HG02840 (cell line): ENCODE data around the gene SLC5A6.

Experiments used
- ATAC-seq: cut with Tn5 transposase; IDR thresholded peaks from one replicate; pipeline ENCODE4 v1.9.1; 2021; ENCODE audit warnings: mild to moderate bottlenecking, moderate library complexity, moderate number of reproducible peaks; ENCODE audit not compliant: unreplicated experiment, low FRiP score

Gene SLC5A6

DNA sequence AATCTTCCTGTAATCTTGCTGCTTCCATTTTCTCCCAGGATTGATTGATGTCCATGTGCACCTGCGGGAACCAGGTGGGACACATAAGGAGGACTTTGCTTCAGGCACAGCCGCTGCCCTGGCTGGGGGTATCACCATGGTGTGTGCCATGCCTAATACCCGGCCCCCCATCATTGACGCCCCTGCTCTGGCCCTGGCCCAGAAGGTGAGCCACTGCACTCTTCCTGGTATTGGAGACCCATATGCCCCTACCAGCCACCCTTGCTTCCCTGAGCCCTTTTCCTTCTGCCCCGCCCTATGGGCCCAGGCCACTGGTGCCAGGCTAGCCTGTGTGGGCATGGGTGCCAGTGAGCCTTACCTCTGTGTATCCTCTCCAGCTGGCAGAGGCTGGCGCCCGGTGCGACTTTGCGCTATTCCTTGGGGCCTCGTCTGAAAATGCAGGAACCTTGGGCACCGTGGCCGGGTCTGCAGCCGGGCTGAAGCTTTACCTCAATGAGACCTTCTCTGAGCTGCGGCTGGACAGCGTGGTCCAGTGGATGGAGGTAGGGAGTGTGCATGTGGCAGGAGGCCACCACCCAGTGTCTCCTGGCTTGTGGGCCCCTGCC lies 25.4 kb upstream of the SLC5A6 start:
- no peak for ATAC-seq

DNA sequence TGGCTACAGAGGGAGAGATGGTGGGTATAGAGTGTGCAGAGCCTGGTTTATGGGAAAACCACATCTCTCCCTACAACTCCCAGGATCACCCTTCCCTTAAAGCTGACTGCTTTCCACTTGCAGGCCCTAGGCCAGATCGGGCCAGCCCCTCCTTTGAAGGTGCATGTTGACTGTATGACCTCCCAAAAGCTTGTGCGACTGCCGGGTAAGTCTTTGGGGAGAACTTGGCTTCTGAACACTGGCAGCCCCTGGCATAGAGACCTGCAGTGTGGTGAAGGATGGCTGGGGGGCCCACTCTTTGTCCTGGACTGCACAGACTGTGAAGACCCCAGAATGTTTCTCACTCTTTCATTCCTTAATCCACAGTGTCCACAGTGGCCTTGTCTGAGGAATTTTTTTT lies 24.6 kb upstream of the SLC5A6 start:
- ATAC-seq: no peak

- no peak for ATAC-seq
Measured at GRCh38 chr2:27236136-27236535, 24.1 kb upstream of the SLC5A6 start.

DNA sequence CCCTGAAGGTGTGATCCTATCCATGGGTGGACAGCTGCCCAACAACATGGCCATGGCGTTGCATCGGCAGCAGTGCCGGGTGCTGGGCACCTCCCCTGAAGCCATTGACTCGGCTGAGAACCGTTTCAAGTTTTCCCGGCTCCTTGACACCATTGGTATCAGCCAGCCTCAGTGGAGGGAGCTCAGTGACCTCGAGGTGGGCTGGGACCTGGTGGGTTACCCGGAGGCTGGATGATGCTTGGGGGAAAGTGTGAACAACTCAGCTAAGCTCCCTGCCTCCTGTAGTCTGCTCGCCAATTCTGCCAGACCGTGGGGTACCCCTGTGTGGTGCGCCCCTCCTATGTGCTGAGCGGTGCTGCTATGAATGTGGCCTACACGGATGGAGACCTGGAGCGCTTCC lies 21.3 kb upstream of the SLC5A6 start:
- ATAC-seq: no peak

DNA sequence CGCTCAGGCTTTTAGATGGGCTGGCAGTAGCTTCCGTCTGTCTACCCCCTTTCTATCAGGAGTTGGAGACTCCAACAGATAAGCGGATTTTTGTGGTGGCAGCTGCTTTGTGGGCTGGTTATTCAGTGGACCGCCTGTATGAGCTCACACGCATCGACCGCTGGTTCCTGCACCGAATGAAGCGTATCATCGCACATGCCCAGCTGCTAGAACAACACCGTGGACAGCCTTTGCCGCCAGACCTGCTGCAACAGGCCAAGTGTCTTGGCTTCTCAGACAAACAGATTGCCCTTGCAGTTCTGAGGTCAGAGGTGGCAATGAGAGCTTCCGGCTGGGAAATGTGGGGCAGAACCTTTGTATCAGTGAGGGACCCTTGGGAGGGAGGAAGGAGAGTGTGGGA lies 19.9 kb upstream of the SLC5A6 start:
- no peak for ATAC-seq

GRCh38 chr2:27227501-27227900 lies 15.4 kb upstream of the SLC5A6 start:
- ATAC-seq: no peak

DNA sequence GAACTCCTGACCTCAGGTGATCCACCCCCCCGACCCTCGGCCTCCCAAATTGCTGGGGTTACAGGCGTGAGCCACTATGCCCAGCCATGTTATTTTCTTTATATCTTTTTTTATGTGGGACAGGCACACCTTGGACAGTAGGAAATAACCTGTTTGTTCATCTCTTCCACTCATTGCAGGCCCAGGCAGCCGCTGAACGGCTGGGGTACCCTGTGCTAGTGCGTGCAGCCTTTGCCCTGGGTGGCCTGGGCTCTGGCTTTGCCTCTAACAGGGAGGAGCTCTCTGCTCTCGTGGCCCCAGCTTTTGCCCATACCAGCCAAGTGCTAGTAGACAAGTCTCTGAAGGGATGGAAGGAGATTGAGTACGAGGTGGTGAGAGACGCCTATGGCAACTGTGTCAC lies 13.5 kb upstream of the SLC5A6 start:
- no peak for ATAC-seq

GRCh38 chr2:27223416-27223815 lies 11.3 kb upstream of the SLC5A6 start:
- no peak for ATAC-seq

- ATAC-seq: no peak
Measured at GRCh38 chr2:27222407-27222806, 10.3 kb upstream of the SLC5A6 start.

- ATAC-seq: no peak
Measured at GRCh38 chr2:27221166-27221565, 9.1 kb upstream of the SLC5A6 start.

DNA sequence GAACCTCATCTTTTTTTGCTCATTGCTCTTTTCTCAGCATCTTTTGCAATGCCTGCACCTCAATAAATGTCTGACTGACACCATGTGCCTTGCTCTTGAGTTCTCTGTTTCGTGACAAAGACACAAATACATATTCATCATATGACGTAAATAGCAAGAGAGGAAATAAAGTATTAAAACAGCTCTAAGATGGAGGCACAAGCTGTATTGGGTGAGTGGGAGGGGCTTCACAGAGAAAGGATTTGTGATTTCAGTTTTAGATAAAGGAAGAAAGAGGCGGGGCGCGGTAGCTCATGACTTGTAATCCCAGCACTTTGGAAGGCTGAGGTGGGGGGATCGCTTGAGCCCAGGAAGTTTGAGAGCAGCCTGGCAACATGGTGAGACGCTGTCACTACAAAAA lies 8.0 kb upstream of the SLC5A6 start:
- no peak for ATAC-seq

- no peak for ATAC-seq
Measured at GRCh38 chr2:27219091-27219490, 7.0 kb upstream of the SLC5A6 start.

- ATAC-seq: no peak
Measured at GRCh38 chr2:27218614-27219013, 6.5 kb upstream of the SLC5A6 start.

DNA sequence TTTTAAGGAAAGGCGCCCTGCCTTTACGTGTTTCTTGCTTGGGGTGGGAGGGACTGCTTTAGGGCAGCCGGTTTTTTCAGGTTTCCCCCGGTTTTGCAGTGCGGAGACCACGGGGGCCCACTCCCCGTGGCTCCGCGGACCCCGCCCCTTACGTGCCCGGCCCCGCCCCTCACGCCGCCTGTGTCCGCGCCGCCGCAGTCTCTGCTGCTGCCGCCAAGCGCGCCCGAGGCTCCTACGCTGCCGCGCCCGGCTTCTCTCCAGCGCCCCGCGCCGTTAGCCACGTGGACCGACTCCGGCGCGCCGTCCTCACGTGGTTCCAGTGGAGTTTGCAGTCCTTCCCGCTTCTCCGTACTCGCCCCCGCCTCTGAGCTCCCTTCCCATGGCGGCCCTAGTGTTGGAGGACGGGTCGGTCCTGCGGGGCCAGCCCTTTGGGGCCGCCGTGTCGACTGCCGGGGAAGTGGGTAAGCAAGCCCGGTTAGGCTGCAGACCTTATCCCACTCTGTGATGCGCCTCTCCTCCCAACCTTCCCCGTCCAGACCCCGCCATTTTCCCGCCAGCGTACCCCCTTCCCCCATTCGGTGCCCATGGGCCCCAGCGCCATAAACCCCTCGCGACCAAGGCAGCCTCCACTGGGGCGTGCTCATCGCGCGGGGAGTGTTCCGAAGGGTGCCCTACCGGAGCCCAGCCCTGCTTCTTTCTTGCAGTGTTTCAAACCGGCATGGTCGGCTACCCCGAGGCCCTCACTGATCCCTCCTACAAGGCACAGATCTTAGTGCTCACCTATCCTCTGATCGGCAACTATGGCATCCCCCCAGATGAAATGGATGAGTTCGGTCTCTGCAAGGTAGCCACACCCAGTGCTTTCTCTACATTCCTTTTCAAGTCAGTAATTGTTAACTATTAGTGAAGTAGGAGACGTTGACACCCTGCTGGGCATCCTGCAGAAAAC lies 5.4 kb upstream of the SLC5A6 start, which contains the start of gene CAD:
Gene CAD (plus strand): TSS at position 197 of the 949 bp plus-strand sequence. CDS start 183 bp downstream, at position 380.
- no peak for ATAC-seq

GRCh38 chr2:27216416-27217137 lies 4.5 kb upstream of the SLC5A6 start:
- no peak for ATAC-seq

GRCh38 chr2:27214941-27215340 lies 2.9 kb upstream of the SLC5A6 start:
- no peak for ATAC-seq

DNA sequence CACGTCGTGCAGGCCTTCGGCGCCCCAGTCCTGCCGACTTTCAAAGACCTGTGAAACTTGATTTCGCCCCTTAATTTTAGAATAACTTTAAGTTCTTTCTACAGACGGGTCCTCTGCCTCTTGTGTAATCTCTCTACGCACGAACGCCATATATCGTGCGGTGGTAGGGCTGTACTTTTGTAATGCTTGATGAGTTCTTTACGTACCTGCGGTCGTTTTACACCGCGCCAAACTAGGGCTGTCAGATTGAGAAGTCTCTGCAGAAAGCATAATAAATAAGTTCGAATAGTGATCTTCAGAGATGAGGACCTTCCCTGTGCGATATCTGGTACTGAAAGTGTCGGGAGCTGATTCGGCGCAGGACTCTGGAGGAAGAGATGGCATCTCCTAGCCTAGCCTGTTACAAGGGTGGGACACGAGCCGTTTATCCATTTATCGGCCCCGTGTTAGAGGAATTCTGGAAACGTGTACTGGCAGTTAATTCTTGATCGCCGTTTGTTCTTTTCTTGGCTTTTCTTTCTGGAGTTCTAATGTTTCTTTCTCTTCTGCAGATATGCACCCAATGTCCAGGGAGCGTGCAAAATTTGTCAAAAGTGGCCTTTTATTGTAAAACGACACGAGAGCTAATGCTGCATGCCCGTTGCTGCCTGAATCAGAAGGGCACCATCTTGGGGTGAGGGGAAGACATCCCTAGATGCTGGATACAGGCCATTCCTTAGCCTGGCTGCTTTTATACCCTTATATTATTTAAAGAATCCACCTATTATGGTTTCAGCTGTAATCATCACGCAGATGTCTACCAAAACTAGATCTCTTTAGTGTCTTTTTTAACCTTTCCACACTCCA lies 781 bp upstream of the SLC5A6 start:
- no peak for ATAC-seq

- no peak for ATAC-seq
Measured at GRCh38 chr2:27211241-27211942, 676 bp downstream of the SLC5A6 start.

DNA sequence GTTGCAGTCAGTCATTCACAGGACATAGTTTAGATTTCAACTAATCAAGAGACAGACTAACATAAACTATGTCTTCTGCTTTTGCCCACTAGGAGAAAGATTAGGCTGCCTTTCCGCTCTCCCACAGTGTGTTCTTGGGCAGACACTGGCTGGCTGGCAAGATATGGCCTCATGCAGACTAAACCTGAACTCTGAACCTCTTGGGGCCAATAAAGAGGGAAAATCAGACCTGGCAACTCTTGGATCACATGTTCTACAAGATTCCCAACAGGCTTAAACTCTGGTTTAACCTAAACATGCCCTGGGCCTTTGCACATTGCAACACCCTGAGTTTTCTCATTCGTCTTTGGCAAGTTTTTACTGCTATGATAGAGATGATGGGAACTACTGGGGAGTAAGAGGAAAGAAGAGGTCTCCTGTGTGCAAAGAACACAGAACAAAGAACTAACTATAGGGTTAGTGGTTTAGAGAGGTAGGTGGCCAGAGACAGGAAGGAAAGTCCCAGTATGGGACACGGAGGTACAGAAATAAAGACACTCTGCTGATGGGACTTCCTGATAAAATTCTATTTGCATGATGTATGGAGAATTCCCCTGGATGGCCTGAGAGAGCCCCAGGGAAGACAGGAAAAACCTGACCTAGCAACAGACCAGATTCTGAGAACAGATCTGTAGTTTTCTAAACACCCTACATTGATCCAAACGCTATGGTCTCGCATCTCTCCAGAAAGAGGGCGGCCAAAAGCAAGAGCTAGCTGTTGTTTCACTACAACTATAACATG lies 2.3 kb downstream of the SLC5A6 start:
- ATAC-seq: no peak
